WTC11 (cell line): ENCODE results near the gene AKAP10.

Experiments
- CTCF ChIP-seq: fragments of 200-600 bp; IDR thresholded peaks from 2 replicates; pipeline ENCODE4 v1.8.0; 2022; ENCODE audit warnings: antibody characterized with exemption
- TCF7 ChIP-seq: sonication (generic); formaldehyde crosslinking; IDR thresholded peaks from 2 replicates; pipeline ENCODE4 v1.8.0; 2022; ENCODE audit warnings: mild to moderate bottlenecking, low read depth, missing genetic modification reagents, moderate library complexity
- TEAD4 ChIP-seq: sonication (generic); formaldehyde crosslinking; IDR thresholded peaks from 2 replicates; pipeline ENCODE4 v1.8.0; 2022; ENCODE audit warnings: mild to moderate bottlenecking, missing genetic modification reagents

- TF ChIP-seq TEAD4 (CRISPR knock-in tag) = no peak
- TF ChIP-seq CTCF = no peak
- no peak for TF ChIP-seq TCF7 (CRISPR knock-in tag)
These were observed 66.6 kb downstream of the AKAP10 start for GRCh38 chr17:19911033-19911432.
